Left colon (tissue), 2 donors: ENCODE measurements around the gene UBE2S. TPM values are rescaled to one million over a fixed set of nuclear protein-coding genes. Genes with fewer than 3 reads are reported as not detected.
"Not testable (repeated sequence)": the region's sequence is repeated elsewhere in the genome, so short reads cannot be mapped to it uniquely, and the experiment has no call there.

Source experiments
- ATAC-seq: fragments of 200-7000 bp; cut with Tn5 transposase; one replicate; pipeline ENCODE4 v1.9.1; 2020; ENCODE audit warnings: mild to moderate bottlenecking, moderate library complexity
- DNase-seq, 2 donors: peaks; one replicate each; pipeline ENCODE4 v3.0.0-alpha.2; 2020
- intact Hi-C, 2 donors: fragments of 100-400 bp; cut with DNase I in 1 of 2; cut with micrococcal nuclease in 1 of 2; formaldehyde crosslinking; loops; one replicate each; pipeline versions ENCODE4 v1.11.2 to v1.14.0; 2022; cut with DNase I, micrococcal nuclease
- total RNA-seq, 2 donors: library from RNA; stranded (reverse); fragmentation: NEBNext Ultra II Directional; extraction: Animal tissue kit (Norgen Biotek cat#: 25700); gene quantifications; one replicate each; pipeline ENCODE4 v1.2.1, GENCODE V29; 2021
- donor health status: DM: no; HTN: no; CAD: no.
- donor health status: DM: yes; HTN: yes; CAD: no.

UBE2S gene
- total RNA-seq, 2 donors from 2014 or later, result 20.9 to 33.7 TPM

- intact Hi-C loops, ATAC-seq, DNase-seq: not testable (repeated sequence)
Measured at GRCh38 chr19:55409179-55409578, 1.6 kb upstream of the UBE2S start.

GRCh38 chr19:55408533-55408872 is 915 bp upstream of the UBE2S start:
- ATAC-seq (no peak), DNase-seq (no peak)
- intact Hi-C loops, result no loop called here

DNA sequence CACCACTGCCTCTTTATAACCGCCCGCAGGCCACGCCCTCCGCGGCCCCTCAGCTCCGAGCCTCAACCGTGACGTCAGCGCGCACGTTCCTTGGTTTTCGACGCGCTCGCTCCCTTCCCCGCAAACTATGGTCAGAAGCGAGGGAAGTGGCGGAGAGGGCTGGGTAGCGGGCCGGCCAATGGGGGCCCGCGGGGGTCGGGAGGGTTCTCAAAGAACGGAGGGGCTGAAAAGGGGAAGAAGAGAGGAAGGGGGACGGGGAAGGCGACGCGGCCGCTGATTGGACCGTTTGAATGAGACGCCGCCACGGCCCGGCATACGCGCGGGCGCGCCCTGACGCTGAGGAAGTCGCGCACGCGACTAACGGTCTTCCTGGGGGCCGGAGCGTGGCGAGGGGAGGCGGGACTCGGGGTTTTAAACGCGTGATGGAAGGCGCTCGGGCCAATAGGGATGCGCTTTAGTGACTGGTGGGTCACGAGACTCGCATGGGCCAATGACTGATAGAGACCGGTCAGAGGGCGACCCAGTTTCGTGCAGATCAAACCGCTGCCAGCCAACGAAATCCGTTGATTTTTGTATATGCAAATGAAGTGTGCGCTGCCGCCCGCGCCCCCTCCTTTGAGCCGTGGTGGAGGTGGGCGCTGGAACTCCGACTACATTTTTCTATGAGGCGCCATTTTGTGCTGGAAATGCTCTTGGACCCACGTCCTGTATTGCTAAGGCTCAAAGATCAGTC is 378 bp upstream of the UBE2S start:
- ATAC-seq (peak; percentile 96), DNase-seq (peak; percentile 98 to 99)
- intact Hi-C loops, result no loop called here

DNA sequence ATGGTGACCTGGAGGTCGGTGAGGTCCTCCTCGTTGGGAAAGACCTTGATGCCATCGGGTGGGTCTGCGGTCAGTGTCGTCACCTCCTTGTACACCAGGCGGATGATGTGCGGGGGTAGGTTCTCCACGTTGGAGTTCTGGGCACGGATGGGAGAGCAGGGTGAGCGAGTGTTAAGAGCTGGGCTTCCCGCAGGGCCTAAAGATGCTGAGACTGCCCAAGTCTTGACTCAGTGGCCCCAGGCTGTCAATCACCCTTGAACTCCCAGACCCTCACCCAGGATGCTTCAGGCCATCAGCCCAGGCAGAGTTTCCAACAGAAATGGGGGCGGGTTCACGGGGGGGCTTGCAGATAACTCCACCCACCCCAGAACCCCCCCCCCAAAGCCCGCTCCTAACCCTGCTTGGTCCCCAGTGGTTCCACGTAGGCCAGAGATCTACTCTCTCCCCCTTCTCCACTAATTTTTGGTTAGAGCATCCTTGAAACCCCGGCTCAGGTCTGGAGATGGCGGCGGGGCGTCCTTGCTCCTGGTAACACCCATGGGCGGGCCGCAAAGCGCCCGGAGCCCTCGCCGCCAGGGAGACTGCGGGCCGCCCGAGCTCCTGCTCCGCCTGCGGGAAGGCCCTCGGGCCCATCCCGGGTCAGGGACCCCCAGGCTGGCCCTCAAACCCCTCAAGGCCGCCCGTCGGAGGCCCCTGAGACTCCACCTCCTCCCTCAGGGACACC is 600 bp downstream of the UBE2S start:
- intact Hi-C loops, result no loop called here
- peak; percentile 38 for ATAC-seq
- DNase-seq, result peak; percentile 38 to 56

- ATAC-seq (no peak), DNase-seq (no peak)
- intact Hi-C loops, result no loop called here
Measured at GRCh38 chr19:55406091-55406825, 1.3 kb downstream of the UBE2S start.

- ATAC-seq (no peak), DNase-seq (no peak)
- intact Hi-C loops, result no loop called here
Measured at GRCh38 chr19:55405638-55406037, 1.9 kb downstream of the UBE2S start.

GRCh38 chr19:55402509-55402908 is 5.1 kb downstream of the UBE2S start:
- ATAC-seq (no peak), DNase-seq (no peak)
- intact Hi-C loops, result no loop called here

- DNase-seq, intact Hi-C loops, ATAC-seq: not testable (repeated sequence)
Measured at GRCh38 chr19:55401390-55401789, 6.2 kb downstream of the UBE2S start.

GRCh38 chr19:55400281-55401087 is 7.1 kb downstream of the UBE2S start:
- no peak for DNase-seq
- no peak for ATAC-seq
- intact Hi-C loops, result no loop called here

GRCh38 chr19:55398200-55398925 is 9.2 kb downstream of the UBE2S start:
- ATAC-seq (no peak), DNase-seq (no peak)
- intact Hi-C loops, result no loop called here

- no peak for ATAC-seq
- intact Hi-C loops, result no loop called here
- DNase-seq, result no peak
Measured at GRCh38 chr19:55392820-55393761, 14.5 kb downstream of the UBE2S start.

DNA sequence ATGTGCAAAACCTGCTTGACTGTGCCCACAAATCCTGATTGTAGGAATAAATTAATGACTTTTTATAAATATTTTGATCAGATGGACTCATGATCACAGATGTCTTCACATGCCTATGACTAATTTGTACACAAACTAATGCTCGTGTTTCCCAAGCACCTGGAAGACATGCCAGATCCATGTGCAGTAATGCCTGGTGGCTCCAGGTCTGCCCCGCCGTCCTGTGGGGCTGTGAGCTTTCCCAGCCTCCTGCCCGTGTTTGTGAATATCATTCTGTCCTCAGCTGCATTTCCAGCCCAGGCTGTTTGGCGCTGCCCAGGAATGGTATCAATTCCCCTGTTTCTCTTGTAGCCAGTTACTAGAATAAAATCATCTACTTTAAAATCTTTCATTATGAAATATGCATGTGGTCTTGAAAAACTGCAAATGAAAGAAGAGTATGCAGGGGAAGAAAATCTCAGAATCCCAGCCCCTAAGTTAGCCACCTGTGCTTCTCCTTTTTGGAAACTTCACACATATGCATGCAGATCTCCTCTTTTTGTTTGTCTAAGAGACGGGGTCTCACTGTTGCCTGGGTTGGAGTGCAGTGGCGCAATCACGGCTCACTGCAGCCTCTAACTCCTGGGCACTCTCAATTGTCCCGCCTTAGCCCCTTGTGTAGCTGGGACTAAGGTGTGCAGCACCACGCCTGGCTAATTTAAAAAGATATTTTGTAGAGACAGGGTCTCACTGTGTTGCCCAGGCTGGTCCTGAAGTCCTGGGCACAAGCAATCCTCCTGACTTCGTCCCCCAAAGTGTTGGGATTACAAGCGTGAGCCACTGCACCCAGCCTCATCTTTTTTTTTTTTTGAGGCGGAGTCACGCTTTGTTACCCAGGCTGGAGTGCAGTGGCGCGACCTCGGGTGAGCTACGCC is 15.6 kb downstream of the UBE2S start:
- intact Hi-C loops, result no loop called here
- ATAC-seq, result no peak
- DNase-seq, result no peak

DNA sequence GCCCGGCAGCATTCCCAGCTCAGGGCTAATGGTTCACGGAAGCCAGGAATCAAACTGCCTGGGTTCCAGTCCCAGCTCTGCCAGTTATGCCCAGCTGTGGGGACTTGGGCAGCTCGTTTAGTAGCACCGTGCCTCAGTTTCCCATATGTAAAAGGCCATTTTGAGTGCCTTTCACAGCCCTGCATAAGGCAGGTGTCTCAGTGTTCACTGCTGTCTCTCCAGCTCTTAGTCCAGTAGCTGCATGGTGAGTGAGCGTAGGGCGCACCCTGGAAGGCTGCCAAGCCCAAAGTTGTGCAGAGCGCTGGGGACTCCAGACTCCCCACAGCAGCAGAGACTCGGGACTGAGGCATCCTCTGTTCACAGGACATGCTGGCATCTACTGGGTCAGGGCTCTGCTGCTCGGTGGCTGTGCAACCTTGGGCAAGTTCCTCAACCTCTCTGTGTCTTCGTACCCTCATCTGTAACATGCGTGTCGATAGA is 16.4 kb downstream of the UBE2S start:
- no peak for DNase-seq
- ATAC-seq, result no peak
- intact Hi-C loops, result no loop called here

GRCh38 chr19:55390461-55390880 is 17.1 kb downstream of the UBE2S start:
- DNase-seq, result no peak
- intact Hi-C loops, result no loop called here
- ATAC-seq, result no peak

DNA sequence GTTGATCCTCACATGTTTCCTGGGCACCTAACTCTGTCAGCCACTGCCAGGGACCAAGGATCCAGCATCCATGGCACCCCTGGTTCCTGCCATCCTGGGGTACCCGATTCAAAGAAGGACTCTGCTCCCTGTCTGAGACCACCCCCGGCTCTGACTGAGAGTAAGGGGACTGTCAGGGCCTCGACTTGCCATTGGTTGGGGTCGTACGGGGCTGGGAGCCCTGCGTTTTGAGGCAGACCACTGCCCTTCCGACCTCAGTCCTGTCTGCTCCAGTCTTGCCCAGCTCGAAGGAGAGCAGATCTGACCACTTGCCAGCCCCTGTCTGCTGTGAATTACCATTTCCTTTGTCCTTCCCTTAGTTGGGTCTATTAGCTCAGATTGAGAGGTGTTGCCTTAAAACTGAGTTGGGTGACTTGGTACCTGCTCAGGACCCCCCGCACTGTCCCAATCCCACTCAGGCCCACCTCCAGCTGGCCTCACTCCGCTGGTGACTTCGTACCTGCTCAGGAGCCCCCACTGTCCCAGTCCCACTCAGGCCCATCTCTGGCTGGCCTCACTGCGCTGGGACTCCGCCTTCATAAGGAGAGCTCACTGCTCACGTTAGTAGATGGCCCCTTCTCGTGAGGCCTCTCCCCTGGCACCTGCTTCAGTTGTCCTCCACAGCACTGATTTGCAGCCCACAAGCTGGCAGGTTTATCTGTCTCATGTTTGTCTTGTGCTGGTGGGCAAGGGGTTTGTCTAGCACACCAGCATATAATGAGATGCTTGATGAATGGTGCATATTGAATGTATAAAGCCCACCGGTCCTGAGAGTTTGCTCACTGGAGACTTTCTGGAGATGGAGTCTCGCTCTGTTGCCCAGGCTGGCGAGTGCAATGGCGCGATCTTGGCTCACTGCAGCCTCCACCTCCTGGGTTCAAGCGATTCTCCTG is 17.9 kb downstream of the UBE2S start:
- no peak for DNase-seq
- intact Hi-C loops, result no loop called here

More for the DNA sequence above, 17.9 kb downstream of the UBE2S start:
- ATAC-seq, result no peak
